ENCODE data around the gene OR6C6. TPM values are rescaled to one million over a fixed set of nuclear protein-coding genes. Genes with fewer than 3 reads are reported as not detected.

The OR6C6 gene
- total RNA-seq, 2 experiments from 2014 or later, result not detected

Other genes starting within 250 kb of the OR6C6 start
- gene OR9K2, start 170.2 kb downstream of the OR6C6 start, total RNA-seq, result not detected
- gene OR10A7, start 75.5 kb downstream of the OR6C6 start, total RNA-seq, result not detected
- gene OR6C74, start 52.0 kb downstream of the OR6C6 start, total RNA-seq, result not detected
- gene OR6C1, start 17.8 kb upstream of the OR6C6 start, total RNA-seq, result not detected
- gene OR6C3, start 34.2 kb upstream of the OR6C6 start, total RNA-seq, result not detected
- not detected for gene OR6C75, start 66.4 kb upstream of the OR6C6 start, total RNA-seq
- gene OR6C65, start 104.0 kb upstream of the OR6C6 start, total RNA-seq, result not detected
- gene OR6C76, start 129.7 kb upstream of the OR6C6 start, total RNA-seq, result not detected
- not detected for gene OR6C2, start 147.5 kb upstream of the OR6C6 start, total RNA-seq
- gene OR6C70, start 173.6 kb upstream of the OR6C6 start, total RNA-seq, result not detected
- not detected for gene OR6C68, start 195.8 kb upstream of the OR6C6 start, total RNA-seq

Measured in activated CD8-positive, alpha-beta memory T cell treated with anti-CD3 and anti-CD28 coated beads, Interleukin-2, amount 10 ng/mL, durations not matched to agents 7 days and 5 days (primary cell).